Glutamatergic neuron (in vitro differentiated cells): ENCODE measurements around the gene POMGNT2. TPM values are rescaled to one million over a fixed set of nuclear protein-coding genes. Genes with fewer than 3 reads are reported as not detected.
"Not testable (repeated sequence)": the region's sequence is repeated elsewhere in the genome, so short reads cannot be mapped to it uniquely, and the experiment has no call there.

ENCODE experiments used
- DNase-seq: peaks from one replicate; pipeline ENCODE4 v3.0.0; 2022
- H3K27ac Mint-ChIP-seq: one replicate; pipeline ENCODE4 v1.8.0; 2020; ENCODE audit warnings: mild to moderate bottlenecking, mixed read lengths, inconsistent platforms; ENCODE audit not compliant: unreplicated experiment
- H3K27me3 Mint-ChIP-seq: one replicate; pipeline ENCODE4 v1.8.0; 2020; ENCODE audit warnings: mild to moderate bottlenecking, moderate library complexity, mixed read lengths, inconsistent platforms; ENCODE audit not compliant: unreplicated experiment
- H3K36me3 Mint-ChIP-seq: one replicate; pipeline ENCODE4 v1.8.0; 2020; ENCODE audit warnings: mild to moderate bottlenecking, mixed read lengths, inconsistent platforms; ENCODE audit not compliant: unreplicated experiment
- H3K4me1 Mint-ChIP-seq: one replicate; pipeline ENCODE4 v1.8.0; 2020; ENCODE audit warnings: mild to moderate bottlenecking, low read depth, mixed read lengths, inconsistent platforms; ENCODE audit not compliant: unreplicated experiment
- H3K4me3 Mint-ChIP-seq: one replicate; pipeline ENCODE4 v1.8.0; 2020; ENCODE audit warnings: mild to moderate bottlenecking, mixed read lengths, inconsistent platforms; ENCODE audit not compliant: unreplicated experiment
- H3K9me3 Mint-ChIP-seq: one replicate; pipeline ENCODE4 v1.8.0; 2020; ENCODE audit warnings: mild to moderate bottlenecking, moderate library complexity, mixed read lengths, inconsistent platforms; ENCODE audit not compliant: unreplicated experiment
- total RNA-seq: library from RNA; stranded (reverse); fragmentation: NEBNext Ultra II Directional; extraction: Animal tissue kit (Norgen Biotek cat#: 25700); gene quantifications from one replicate; pipeline ENCODE4 v1.2.1, GENCODE V29; 2021; ENCODE audit not compliant: unreplicated experiment
- TF ChIP-seq, protein P1 (sequence below): fragments of 200-600 bp; sonication (generic); IDR thresholded peaks from one replicate; pipeline ENCODE4 v1.5.0; 2021; ENCODE audit not compliant: partially characterized antibody, unreplicated experiment

The POMGNT2 gene
- total RNA-seq, 1 donor from 2014 or later, result 31.1 TPM

GRCh38 chr3:43073116-43073835 is 32.6 kb downstream of the POMGNT2 start:
- Mint-ChIP-seq H3K9me3 (no peaks in the 10 kb centered on the region), H3K36me3 (peaks cover 11% of the 10 kb centered on the region), H3K27ac (no peak overlapping the region), H3K4me3 (no peak overlapping the region), H3K27me3 (no peaks in the 10 kb centered on the region), H3K4me1 (no peaks in the 10 kb centered on the region)
- TF ChIP-seq, protein P1, sequence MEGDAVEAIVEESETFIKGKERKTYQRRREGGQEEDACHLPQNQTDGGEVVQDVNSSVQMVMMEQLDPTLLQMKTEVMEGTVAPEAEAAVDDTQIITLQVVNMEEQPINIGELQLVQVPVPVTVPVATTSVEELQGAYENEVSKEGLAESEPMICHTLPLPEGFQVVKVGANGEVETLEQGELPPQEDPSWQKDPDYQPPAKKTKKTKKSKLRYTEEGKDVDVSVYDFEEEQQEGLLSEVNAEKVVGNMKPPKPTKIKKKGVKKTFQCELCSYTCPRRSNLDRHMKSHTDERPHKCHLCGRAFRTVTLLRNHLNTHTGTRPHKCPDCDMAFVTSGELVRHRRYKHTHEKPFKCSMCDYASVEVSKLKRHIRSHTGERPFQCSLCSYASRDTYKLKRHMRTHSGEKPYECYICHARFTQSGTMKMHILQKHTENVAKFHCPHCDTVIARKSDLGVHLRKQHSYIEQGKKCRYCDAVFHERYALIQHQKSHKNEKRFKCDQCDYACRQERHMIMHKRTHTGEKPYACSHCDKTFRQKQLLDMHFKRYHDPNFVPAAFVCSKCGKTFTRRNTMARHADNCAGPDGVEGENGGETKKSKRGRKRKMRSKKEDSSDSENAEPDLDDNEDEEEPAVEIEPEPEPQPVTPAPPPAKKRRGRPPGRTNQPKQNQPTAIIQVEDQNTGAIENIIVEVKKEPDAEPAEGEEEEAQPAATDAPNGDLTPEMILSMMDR, result no peak
- no peak for DNase-seq

DNA sequence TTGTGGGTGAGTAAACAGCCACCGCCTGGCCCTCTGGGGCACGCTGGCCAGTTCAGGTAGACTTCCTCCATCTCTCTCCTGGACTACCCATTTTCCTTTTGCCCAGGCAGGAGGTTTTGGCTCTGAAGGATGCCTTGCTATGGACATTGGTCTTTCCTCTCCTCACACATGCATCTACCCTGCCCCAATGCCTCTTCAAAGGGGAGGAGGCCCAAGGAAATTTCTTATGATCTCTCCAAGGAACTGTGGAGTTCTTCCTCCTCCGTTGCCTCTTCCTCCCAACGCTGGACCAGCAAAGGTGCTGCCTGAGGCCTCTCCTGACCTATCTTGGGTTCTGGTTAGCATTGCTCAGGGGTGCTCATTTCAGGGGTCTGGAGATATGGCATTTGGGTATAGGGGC is 33.5 kb downstream of the POMGNT2 start:
- H3K9me3 Mint-ChIP-seq, result no peaks in the 10 kb centered on the region
- no peaks in the 10 kb centered on the region for H3K27me3 Mint-ChIP-seq
- DNase-seq, result no peak

DNA sequence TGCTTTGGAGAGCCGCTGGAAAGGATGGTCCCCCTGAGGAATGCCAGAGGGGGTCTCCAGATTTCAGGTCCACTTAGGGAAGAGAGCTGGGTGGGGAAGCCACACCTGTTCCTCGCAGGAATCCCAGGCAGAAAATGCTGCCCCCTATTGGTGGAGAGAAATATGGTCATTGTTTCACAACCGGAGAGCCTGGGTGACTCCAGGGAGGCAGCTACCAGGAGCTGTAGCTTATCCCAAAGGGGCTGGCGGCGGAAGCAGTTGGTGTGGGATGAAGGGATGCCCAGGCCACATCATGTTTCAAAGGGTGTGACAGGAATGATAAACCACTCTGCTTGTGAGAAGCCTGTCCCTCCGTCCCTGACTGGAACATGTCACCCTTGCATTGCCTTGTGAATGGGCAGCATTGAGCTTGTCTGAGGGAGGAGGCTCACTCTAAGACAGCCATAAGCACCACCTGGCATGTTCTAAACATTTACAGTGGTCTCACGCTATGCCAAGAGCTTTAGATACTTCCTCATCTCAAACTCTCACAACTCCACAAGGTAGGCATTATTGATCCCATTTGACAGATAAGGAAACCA is 34.5 kb downstream of the POMGNT2 start:
- no peak for DNase-seq
- no peaks in the 10 kb centered on the region for H3K9me3 Mint-ChIP-seq
- H3K4me1 Mint-ChIP-seq, result no peaks in the 10 kb centered on the region
- peaks cover 5% of the 10 kb centered on the region for H3K36me3 Mint-ChIP-seq
- H3K27ac Mint-ChIP-seq, result no peak overlapping the region
- TF ChIP-seq, protein P1, result peak; percentile 69
- H3K27me3 Mint-ChIP-seq, result no peaks in the 10 kb centered on the region
- no peak overlapping the region for H3K4me3 Mint-ChIP-seq

More for the DNA sequence above, 33.5 kb downstream of the POMGNT2 start:
- TF ChIP-seq, protein P1, result no peak
- H3K4me3 Mint-ChIP-seq, result no peak overlapping the region
- H3K27ac Mint-ChIP-seq, result no peak overlapping the region
- no peaks in the 10 kb centered on the region for H3K4me1 Mint-ChIP-seq
- H3K36me3 Mint-ChIP-seq, result peaks cover 5% of the 10 kb centered on the region

DNA sequence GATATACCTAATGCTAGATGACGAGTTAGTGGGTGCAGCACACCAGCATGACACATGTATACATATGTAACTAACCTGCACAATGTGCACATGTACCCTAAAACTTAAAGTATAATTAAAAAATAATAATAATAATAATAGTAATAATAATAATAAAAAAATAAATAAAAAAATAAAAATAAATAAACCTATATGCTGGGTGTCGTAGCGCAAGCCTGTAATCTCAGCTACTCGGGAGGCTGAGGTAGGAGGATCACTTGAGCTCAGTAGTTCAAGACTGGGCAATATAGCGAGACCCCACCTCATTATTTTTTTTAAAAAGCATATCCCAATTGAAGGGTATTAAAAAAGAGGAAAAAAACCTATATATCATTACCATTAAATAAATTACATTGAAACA is 35.2 kb downstream of the POMGNT2 start:
- not testable (repeated sequence) for H3K4me3 Mint-ChIP-seq, H3K27ac Mint-ChIP-seq, H3K36me3 Mint-ChIP-seq, H3K27me3 Mint-ChIP-seq, H3K4me1 Mint-ChIP-seq, H3K9me3 Mint-ChIP-seq, DNase-seq

- no peak overlapping the region for H3K4me3 Mint-ChIP-seq
- no peaks in the 10 kb centered on the region for H3K9me3 Mint-ChIP-seq
- no peak overlapping the region for H3K27ac Mint-ChIP-seq
- H3K27me3 Mint-ChIP-seq, result no peaks in the 10 kb centered on the region
- TF ChIP-seq, protein P1, result no peak
- no peak for DNase-seq
- peaks cover 5% of the 10 kb centered on the region for H3K36me3 Mint-ChIP-seq
- no peaks in the 10 kb centered on the region for H3K4me1 Mint-ChIP-seq
Measured at GRCh38 chr3:43063114-43063513, 42.8 kb downstream of the POMGNT2 start.
